HG03135 (cell line): ENCODE results near the gene BIN1.
A peak's percentile ranks its signal among the peaks of the same experiment; 100 is the strongest.

Source experiments
- ATAC-seq: cut with Tn5 transposase; IDR thresholded peaks from one replicate; pipeline ENCODE4 v1.9.1; 2021; ENCODE audit warnings: mild to moderate bottlenecking, moderate library complexity; ENCODE audit not compliant: unreplicated experiment

BIN1 gene, protein sequence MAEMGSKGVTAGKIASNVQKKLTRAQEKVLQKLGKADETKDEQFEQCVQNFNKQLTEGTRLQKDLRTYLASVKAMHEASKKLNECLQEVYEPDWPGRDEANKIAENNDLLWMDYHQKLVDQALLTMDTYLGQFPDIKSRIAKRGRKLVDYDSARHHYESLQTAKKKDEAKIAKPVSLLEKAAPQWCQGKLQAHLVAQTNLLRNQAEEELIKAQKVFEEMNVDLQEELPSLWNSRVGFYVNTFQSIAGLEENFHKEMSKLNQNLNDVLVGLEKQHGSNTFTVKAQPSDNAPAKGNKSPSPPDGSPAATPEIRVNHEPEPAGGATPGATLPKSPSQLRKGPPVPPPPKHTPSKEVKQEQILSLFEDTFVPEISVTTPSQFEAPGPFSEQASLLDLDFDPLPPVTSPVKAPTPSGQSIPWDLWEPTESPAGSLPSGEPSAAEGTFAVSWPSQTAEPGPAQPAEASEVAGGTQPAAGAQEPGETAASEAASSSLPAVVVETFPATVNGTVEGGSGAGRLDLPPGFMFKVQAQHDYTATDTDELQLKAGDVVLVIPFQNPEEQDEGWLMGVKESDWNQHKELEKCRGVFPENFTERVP

GRCh38 chr2:127106991-127107621 lies at the start of gene BIN1:
TSS of gene BIN1 (minus strand) at chr2:127107154. CDS start at chr2:127106943, 211 bp downstream.
- peak; percentile 77 for ATAC-seq

GRCh38 chr2:127155947-127156346 lies 49.0 kb upstream of the BIN1 start:
- no peak for ATAC-seq

- no peak for ATAC-seq
These were observed 48.2 kb upstream of the BIN1 start for GRCh38 chr2:127155028-127155581.

DNA sequence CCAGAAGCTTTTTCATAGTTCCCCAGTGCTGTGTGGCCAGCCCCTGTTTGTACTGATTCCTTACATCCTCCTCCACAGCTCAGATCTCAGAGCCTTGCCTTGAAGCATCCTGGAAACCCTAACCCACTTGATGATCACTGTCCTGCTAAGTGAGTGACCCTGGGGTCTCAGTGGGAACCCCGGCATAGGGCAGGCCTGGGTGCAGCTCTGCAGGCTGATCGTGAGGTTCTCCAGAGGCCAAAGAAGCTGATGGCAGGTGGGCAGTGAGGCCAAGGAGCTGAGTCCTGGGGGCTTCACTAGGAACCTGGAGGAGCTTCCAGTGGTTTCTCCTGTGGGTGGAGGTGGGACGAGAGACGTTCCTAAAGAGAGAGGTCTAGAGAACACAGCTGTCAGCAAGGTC lies 47.4 kb upstream of the BIN1 start:
- no peak for ATAC-seq

- ATAC-seq: no peak
These were observed 46.8 kb upstream of the BIN1 start for GRCh38 chr2:127153691-127154158.

- no peak for ATAC-seq
These were observed 44.0 kb upstream of the BIN1 start for GRCh38 chr2:127150996-127151395.

GRCh38 chr2:127149384-127149783 lies 42.4 kb upstream of the BIN1 start:
- no peak for ATAC-seq

DNA sequence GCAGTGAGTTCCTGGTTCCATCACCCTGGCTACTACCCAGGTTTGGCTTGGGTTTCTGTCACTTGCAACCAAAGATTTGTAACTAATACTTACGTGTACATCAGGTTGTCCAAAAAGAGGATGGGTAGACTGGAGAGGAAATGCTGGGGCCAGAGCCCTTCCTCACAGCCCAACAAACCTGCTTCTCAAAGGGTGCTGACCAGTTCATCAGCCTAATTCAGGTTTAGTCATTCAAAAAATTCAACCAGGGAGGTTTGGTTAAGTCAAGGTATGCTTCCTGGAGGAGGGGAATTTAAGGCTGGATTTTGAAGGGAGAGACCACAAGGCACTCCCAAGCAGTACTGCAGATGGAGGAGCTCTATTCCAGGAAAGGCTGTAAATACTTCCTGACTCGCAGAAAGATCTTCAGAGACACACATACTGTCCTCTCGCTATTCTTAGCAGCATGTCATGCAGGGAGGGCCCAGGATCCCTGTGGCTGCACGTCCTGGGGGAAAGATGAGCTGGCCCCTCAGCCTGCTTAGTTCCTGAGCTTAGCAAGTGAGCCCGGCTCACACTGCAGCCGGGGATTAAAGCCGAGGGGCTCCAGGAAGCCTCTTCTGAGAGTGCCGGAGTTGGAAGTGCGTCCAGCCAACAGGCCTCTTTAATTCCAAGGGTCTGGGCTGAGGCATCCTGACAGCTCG lies 40.0 kb upstream of the BIN1 start:
- ATAC-seq: no peak

DNA sequence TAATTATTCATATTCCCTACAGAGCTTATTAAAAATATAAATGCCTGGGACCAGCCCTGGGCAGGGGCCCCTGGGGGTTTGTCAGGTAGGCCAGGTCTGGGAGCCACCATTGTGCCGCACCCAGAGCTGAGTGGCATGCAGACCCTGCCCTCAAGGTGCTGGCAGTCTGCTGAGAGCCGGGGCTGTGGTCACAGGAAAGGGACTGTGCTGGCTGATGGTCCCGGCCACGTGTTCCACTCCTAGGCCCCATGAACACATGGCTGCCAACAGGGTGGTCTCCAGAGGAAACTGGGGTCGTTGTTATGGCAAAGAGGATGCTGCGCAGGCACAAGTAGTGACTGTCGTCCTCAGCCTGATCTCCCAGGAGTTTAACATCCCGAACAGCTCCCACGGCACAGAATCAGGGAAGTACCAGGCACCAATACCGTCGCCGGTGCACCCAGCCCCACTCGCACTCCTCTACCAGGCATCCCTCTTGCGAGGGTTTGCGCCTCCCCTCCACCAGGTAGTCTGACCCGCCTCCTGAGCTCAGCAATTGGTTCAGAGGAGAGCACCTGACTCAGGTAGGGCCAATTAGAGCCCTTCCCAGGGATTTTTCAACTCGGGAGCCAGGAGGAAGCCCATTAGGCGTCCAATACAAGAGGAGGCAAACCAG lies 39.2 kb upstream of the BIN1 start:
- no peak for ATAC-seq

DNA sequence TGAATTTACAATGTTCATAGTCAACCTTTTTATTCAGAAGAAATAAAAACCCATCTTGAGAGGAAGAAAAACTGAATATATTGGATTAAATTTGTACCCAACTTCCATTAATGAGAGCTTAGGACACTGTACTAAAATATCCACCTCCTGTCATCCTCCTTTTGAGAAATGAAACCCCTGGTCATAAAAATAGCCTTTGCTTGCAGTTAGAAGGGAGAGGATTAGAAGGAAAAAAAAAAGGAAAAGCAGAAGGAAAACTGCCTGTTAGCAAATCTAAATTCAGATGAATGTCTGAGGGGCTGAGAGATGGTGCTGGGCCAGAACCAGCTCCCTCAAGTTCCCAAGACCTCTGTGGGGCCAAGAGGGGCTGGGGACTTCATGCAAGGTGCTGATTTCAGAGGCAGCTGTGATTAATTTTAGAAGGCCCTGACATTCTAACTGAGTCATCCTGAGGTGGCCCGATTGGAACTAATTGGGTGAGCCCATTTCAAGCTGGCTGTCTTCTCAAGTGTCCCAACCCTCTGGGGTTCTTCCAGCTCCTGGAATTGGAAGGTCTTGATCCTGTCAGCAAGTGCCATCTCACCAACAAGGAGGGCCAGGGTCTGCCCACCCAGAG lies 38.4 kb upstream of the BIN1 start:
- no peak for ATAC-seq

DNA sequence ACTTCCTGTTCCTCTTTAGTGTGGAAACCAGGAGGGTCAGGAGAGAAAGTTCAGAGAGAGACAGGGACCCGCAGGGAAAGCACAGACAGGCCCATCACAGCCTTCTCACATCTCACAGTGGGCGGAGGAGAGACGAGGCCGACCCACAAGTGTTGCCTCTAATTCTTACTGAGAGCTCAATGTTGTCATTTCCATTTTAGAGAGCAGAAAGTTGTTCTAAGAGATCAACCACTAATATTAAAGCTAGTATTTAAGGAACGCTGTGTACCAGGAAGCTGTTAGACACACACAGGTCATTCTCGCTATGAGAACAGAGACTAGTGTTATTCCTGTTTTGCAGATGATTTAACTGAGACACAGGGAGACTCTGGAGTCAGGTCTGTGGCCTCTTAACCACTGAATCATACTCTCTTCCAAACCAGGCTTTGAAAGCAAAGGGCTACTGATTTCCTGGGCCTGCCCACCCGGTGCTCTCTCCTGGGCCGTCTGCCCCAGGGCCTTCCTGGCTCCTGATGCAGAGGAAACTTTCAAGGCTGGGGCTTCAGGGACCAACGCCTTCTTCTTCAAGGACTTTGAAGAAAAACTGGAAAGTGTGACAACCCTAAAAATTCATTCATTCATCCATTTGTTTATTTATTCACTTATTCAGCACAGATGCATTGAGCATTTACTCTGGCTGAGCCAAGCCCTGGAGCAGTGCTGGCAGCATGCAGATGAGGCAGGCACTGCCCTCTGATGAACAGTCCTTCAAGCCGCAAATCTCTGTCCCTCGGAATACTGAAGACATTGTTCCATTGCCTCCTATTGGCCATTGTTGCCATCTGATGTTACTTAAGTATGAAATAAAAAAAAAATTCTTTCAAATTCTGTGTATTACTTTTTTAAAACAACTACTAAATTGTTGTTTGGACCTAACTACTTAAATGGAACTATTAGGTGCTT lies 37.2 kb upstream of the BIN1 start:
- no peak for ATAC-seq

GRCh38 chr2:127142663-127143630 lies 36.0 kb upstream of the BIN1 start:
- no peak for ATAC-seq

GRCh38 chr2:127140538-127140937 lies 33.6 kb upstream of the BIN1 start:
- no peak for ATAC-seq

DNA sequence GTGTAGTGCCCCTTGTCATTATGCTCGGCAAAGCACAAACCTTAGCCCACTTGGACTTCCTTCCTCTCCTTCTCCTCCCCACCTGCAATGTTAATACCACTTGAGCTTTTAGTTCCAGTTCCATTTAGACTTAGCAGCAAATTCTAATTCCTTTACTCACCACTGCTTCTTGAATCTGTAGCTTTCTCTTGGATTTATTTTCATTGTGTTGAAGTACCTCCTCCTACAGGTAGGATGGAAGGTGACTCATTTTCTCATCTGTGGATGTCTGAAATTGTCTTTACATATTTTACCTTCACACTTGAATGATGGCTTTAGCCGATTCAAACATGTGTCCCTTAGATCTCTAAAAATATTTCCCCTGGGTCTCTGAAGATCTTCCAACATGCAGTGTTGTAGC lies 32.8 kb upstream of the BIN1 start:
- no peak for ATAC-seq

GRCh38 chr2:127138281-127138680 lies 31.3 kb upstream of the BIN1 start:
- no peak for ATAC-seq

GRCh38 chr2:127137741-127138140 lies 30.8 kb upstream of the BIN1 start:
- ATAC-seq: no peak

- ATAC-seq: no peak
These were observed 30.3 kb upstream of the BIN1 start for GRCh38 chr2:127137225-127137624.
